Osteocyte (in vitro differentiated cells): ENCODE results near the gene CTPS2. TPM values are rescaled to one million over a fixed set of nuclear protein-coding genes. Genes with fewer than 3 reads are reported as not detected.

Experiments used
- DNase-seq: peaks from one replicate; pipeline ENCODE4 v3.0.0; 2021; ENCODE audit warnings: mixed read lengths; ENCODE audit not compliant: unreplicated experiment; ENCODE audit errors: extremely low spot score
- H3K27ac Mint-ChIP-seq: one replicate; pipeline ENCODE4 v1.8.0; 2021; ENCODE audit warnings: mild to moderate bottlenecking, mixed read lengths; ENCODE audit not compliant: unreplicated experiment
- H3K27me3 Mint-ChIP-seq: one replicate; pipeline ENCODE4 v1.8.0; 2021; ENCODE audit warnings: mixed read lengths; ENCODE audit not compliant: unreplicated experiment
- H3K36me3 Mint-ChIP-seq: one replicate; pipeline ENCODE4 v1.8.0; 2021; ENCODE audit warnings: mixed read lengths; ENCODE audit not compliant: unreplicated experiment
- H3K4me1 Mint-ChIP-seq: one replicate; pipeline ENCODE4 v1.8.0; 2021; ENCODE audit warnings: mixed read lengths; ENCODE audit not compliant: unreplicated experiment
- H3K4me3 Mint-ChIP-seq: one replicate; pipeline ENCODE4 v1.8.0; 2021; ENCODE audit warnings: mild to moderate bottlenecking, moderate library complexity, mixed read lengths; ENCODE audit not compliant: unreplicated experiment
- H3K9me3 Mint-ChIP-seq: one replicate; pipeline ENCODE4 v1.8.0; 2021; ENCODE audit warnings: mixed read lengths; ENCODE audit not compliant: unreplicated experiment
- CTCF ChIP-seq: fragments of 200-600 bp; sonication (generic); IDR thresholded peaks from 2 replicates; pipeline ENCODE4 v1.5.0; 2021; ENCODE audit warnings: antibody characterized with exemption, mild to moderate bottlenecking, moderate library complexity
- total RNA-seq: library from RNA; stranded (reverse); gene quantifications from 2 replicates; pipeline ENCODE4 v1.2.1, GENCODE V29; 2021

CTPS2 gene
- total RNA-seq, 1 donor from 2014 or later: 37.1 TPM

- Mint-ChIP-seq H3K4me3 (no peak overlapping the region), H3K27ac (no peak overlapping the region), H3K4me1 (peaks cover 40% of the 10 kb centered on the region), H3K36me3 (peaks cover 32% of the 10 kb centered on the region), H3K9me3 (peaks cover 4% of the 10 kb centered on the region), H3K27me3 (no peaks in the 10 kb centered on the region)
- no peak for TF ChIP-seq CTCF
- no peak for DNase-seq
Observed at GRCh38 chrX:16638533-16638932, 73.9 kb downstream of the CTPS2 start.

- Mint-ChIP-seq H3K4me1 (peaks cover 25% of the 10 kb centered on the region), H3K27ac (no peak overlapping the region), H3K4me3 (no peak overlapping the region), H3K27me3 (no peaks in the 10 kb centered on the region), H3K36me3 (peaks cover 35% of the 10 kb centered on the region), H3K9me3 (peaks cover under 1% of the 10 kb centered on the region)
- DNase-seq: no peak
- TF ChIP-seq CTCF: no peak
Observed at GRCh38 chrX:16635596-16635995, 76.9 kb downstream of the CTPS2 start.

GRCh38 chrX:16635040-16635439 is 77.4 kb downstream of the CTPS2 start:
- TF ChIP-seq CTCF: no peak
- Mint-ChIP-seq H3K9me3 (no peaks in the 10 kb centered on the region), H3K4me1 (peaks cover 27% of the 10 kb centered on the region), H3K27me3 (no peaks in the 10 kb centered on the region), H3K4me3 (no peak overlapping the region), H3K27ac (no peak overlapping the region), H3K36me3 (peaks cover 34% of the 10 kb centered on the region)
- DNase-seq: no peak

- no peak for TF ChIP-seq CTCF
- Mint-ChIP-seq H3K9me3 (no peaks in the 10 kb centered on the region), H3K27ac (peak overlapping the region; percentile 86), H3K4me1 (peaks cover 40% of the 10 kb centered on the region), H3K4me3 (no peak overlapping the region), H3K36me3 (peaks cover 28% of the 10 kb centered on the region), H3K27me3 (no peaks in the 10 kb centered on the region)
- DNase-seq: no peak
Observed at GRCh38 chrX:16633754-16634153, 78.7 kb downstream of the CTPS2 start.

GRCh38 chrX:16629909-16630308 is 82.6 kb downstream of the CTPS2 start:
- no peak overlapping the region for H3K4me3 Mint-ChIP-seq
- H3K9me3 Mint-ChIP-seq: no peaks in the 10 kb centered on the region
- H3K27ac Mint-ChIP-seq: peak overlapping the region; percentile 37
- no peak for TF ChIP-seq CTCF
- peaks cover 17% of the 10 kb centered on the region for H3K36me3 Mint-ChIP-seq
- DNase-seq: no peak
- peaks cover 36% of the 10 kb centered on the region for H3K4me1 Mint-ChIP-seq
- no peaks in the 10 kb centered on the region for H3K27me3 Mint-ChIP-seq
